HPDE6-E6E7 (cell line): ENCODE measurements around the gene LGALS3.
"Not testable (repeated sequence)": the region's sequence is repeated elsewhere in the genome, so short reads cannot be mapped to it uniquely, and the experiment has no call there.

Source experiments
- DNase-seq: peaks from one replicate; pipeline ENCODE4 v3.0.0; 2011; ENCODE audit warnings: missing footprints; ENCODE audit errors: extremely low spot score

The LGALS3 gene

GRCh38 chr14:55129086-55129427 is at the start of gene LGALS3:
Gene LGALS3, plus strand, starts transcription at chr14:55129252. Its CDS starts 8,122 bp downstream, at chr14:55137374.
- peak; percentile 85 for DNase-seq

GRCh38 chr14:55079961-55080360 is 49.1 kb upstream of the LGALS3 start:
- not testable (repeated sequence) for DNase-seq

GRCh38 chr14:55084401-55085059 is 44.5 kb upstream of the LGALS3 start:
- DNase-seq = no peak

- no peak for DNase-seq
Measured at GRCh38 chr14:55085060-55085660, 43.9 kb upstream of the LGALS3 start.

GRCh38 chr14:55086938-55087337 is 42.1 kb upstream of the LGALS3 start:
- DNase-seq = no peak

GRCh38 chr14:55088356-55088755 is 40.7 kb upstream of the LGALS3 start:
- DNase-seq = no peak

GRCh38 chr14:55092341-55092740 is 36.7 kb upstream of the LGALS3 start:
- DNase-seq = no peak

- DNase-seq = no peak
Measured at GRCh38 chr14:55094292-55095157, 34.5 kb upstream of the LGALS3 start.

GRCh38 chr14:55097881-55098560 is 31.0 kb upstream of the LGALS3 start:
- DNase-seq = no peak

- no peak for DNase-seq
Measured at GRCh38 chr14:55098561-55098898, 30.5 kb upstream of the LGALS3 start.

GRCh38 chr14:55099756-55100155 is 29.3 kb upstream of the LGALS3 start:
- no peak for DNase-seq

- no peak for DNase-seq
Measured at GRCh38 chr14:55101698-55102097, 27.4 kb upstream of the LGALS3 start.

- peak; percentile 70 for DNase-seq
Measured at GRCh38 chr14:55102141-55102621, 26.9 kb upstream of the LGALS3 start.

- DNase-seq = peak; percentile 94
Measured at GRCh38 chr14:55103005-55103640, 25.9 kb upstream of the LGALS3 start.

GRCh38 chr14:55103971-55104954 is 24.8 kb upstream of the LGALS3 start:
- DNase-seq = no peak

GRCh38 chr14:55105991-55106390 is 23.1 kb upstream of the LGALS3 start:
- no peak for DNase-seq

- peak; percentile 98 for DNase-seq
Measured at GRCh38 chr14:55107766-55108554, 21.1 kb upstream of the LGALS3 start.

GRCh38 chr14:55109836-55110235 is 19.2 kb upstream of the LGALS3 start:
- DNase-seq = no peak

- no peak for DNase-seq
Measured at GRCh38 chr14:55111122-55111708, 17.8 kb upstream of the LGALS3 start.
